PC-3 (cell line): ENCODE measurements around the gene EPB41. TPM values are rescaled to one million over a fixed set of nuclear protein-coding genes. Genes with fewer than 3 reads are reported as not detected.

ENCODE experiments used
- ATAC-seq: fragments of 200-7000 bp; cut with Tn5 transposase; 2 replicates; pipeline ENCODE4 v1.9.1; 2020; ENCODE audit warnings: mild to moderate bottlenecking, moderate library complexity
- BruUV-seq: library from RNA; stranded (reverse); fragments of 400-500 nt; replicated peaks from 2 replicates; lab custom pipeline; 2021; lab: Mats Ljungman, UMichigan
- CTCF ChIA-PET: fragments of 300-600 bp; sonication (Branson Sonifier 250); formaldehyde crosslinking; loops from one replicate; lab custom pipeline; 2022; ENCODE audit warnings: antibody characterized with exemption; lab: Charles Lee
- POLR2A ChIA-PET: fragments of 300-600 bp; sonication (Branson Sonifier 250); formaldehyde crosslinking; loops from one replicate; lab custom pipeline; 2022; ENCODE audit warnings: antibody characterized with exemption; ENCODE audit not compliant: unreplicated experiment; lab: Charles Lee
- DNase-seq: peaks from one replicate; pipeline ENCODE4 v3.0.0-alpha.2; 2015
- H2AFZ ChIP-seq: fragments of 300-600 bp; sonication (generic); 2 replicates; pipeline ENCODE4 v1.6.0; 2016; ENCODE audit warnings: antibody characterized with exemption, low read length
- H3F3A ChIP-seq: fragments of 300-600 bp; sonication (generic); one replicate; pipeline ENCODE4 v1.6.0; 2017; ENCODE audit warnings: antibody characterized with exemption, low read length, control low read depth, mild to moderate bottlenecking; ENCODE audit not compliant: unreplicated experiment
- H3K27ac ChIP-seq: fragments of 300-600 bp; sonication (generic); 2 replicates; pipeline ENCODE4 v1.5.1; 2016; ENCODE audit warnings: mild to moderate bottlenecking, low read length
- H3K27me3 ChIP-seq: fragments of 300-600 bp; sonication (generic); 2 replicates; pipeline ENCODE4 v1.6.1; 2016; ENCODE audit warnings: low read length, mixed read lengths
- H3K36me3 ChIP-seq: fragments of 300-600 bp; sonication (generic); 2 replicates; pipeline ENCODE4 v1.6.1; 2016; ENCODE audit warnings: low read depth, mixed run types, low read length, mixed read lengths
- H3K4me1 ChIP-seq: fragments of 300-600 bp; sonication (generic); 2 replicates; pipeline ENCODE4 v1.5.1; 2016; ENCODE audit warnings: low read length; ENCODE audit not compliant: insufficient read depth
- H3K4me2 ChIP-seq: fragments of 300-600 bp; sonication (generic); 2 replicates; pipeline ENCODE4 v1.6.0; 2016; ENCODE audit warnings: low read length
- H3K4me3 ChIP-seq: fragments of 300-600 bp; sonication (generic); 2 replicates; pipeline ENCODE4 v1.5.1; 2016; ENCODE audit warnings: mild to moderate bottlenecking, low read length, mixed read lengths
- H3K79me2 ChIP-seq: fragments of 300-600 bp; sonication (generic); 2 replicates; pipeline ENCODE4 v1.6.1; 2017; ENCODE audit warnings: low read length, mixed read lengths
- H3K9ac ChIP-seq: fragments of 300-600 bp; sonication (generic); 2 replicates; pipeline ENCODE4 v1.6.0; 2016; ENCODE audit warnings: mild to moderate bottlenecking, low read length
- H3K9me2 ChIP-seq: fragments of 300-600 bp; sonication (generic); replicated peaks from 2 replicates; pipeline ENCODE4 v1.6.1; 2016; ENCODE audit warnings: mixed run types, low read length, mixed read lengths
- H3K9me3 ChIP-seq: fragments of 300-600 bp; sonication (generic); 2 replicates; pipeline ENCODE4 v1.6.1; 2016; ENCODE audit warnings: low read length, mixed read lengths
- H4K20me1 ChIP-seq: fragments of 300-600 bp; sonication (generic); 2 replicates; pipeline ENCODE4 v1.6.1; 2016; ENCODE audit warnings: low read length, mixed read lengths
- CTCF ChIP-seq: fragments of 300-600 bp; sonication (generic); conservative IDR thresholded peaks from 2 replicates; pipeline ENCODE4 v1.5.1; 2017; ENCODE audit warnings: antibody characterized with exemption, low read depth, mild to moderate bottlenecking, low read length
- EZH2 ChIP-seq: fragments of 300-600 bp; sonication (generic); IDR thresholded peaks from one replicate; pipeline ENCODE4 v1.6.1; 2017; ENCODE audit warnings: antibody characterized with exemption, mild to moderate bottlenecking, low read length; ENCODE audit not compliant: unreplicated experiment
- EZH2phosphoT487 ChIP-seq: fragments of 300-600 bp; sonication (generic); IDR thresholded peaks from 2 replicates; pipeline ENCODE4 v1.6.1; 2018; ENCODE audit warnings: mild to moderate bottlenecking, antibody characterized with exemption, low read length, borderline replicate concordance
- intact Hi-C: fragments of 100-400 bp; cut with micrococcal nuclease; formaldehyde crosslinking; loops from 2 replicates; pipeline ENCODE4 v1.9.0; 2023
- total RNA-seq: library from RNA; depleted of rRNA; stranded (reverse); fragments of >200 nt; gene quantifications from 2 replicates; pipeline ENCODE4 v1.2.3, GENCODE V29; 2014

Gene EPB41
- total RNA-seq, 1 experiment from 2014 or later: 44.9 TPM

GRCh38 chr1:29156543-29157268, 242.3 kb downstream of the EPB41 start:
- no peak overlapping the region for H3K9ac ChIP-seq
- no peak overlapping the region for H3K4me2 ChIP-seq
- ChIA-PET CTCF (no interaction called here), POLR2A (no interaction called here)
- no peaks in the 10 kb centered on the region for H3K9me3 ChIP-seq
- H3K27me3 ChIP-seq: no peaks in the 10 kb centered on the region
- H2AFZ ChIP-seq: no peak overlapping the region
- intact Hi-C loops: no loop called here
- BruUV-seq: no TSS peak
- no peaks in the 10 kb centered on the region for H3K4me1 ChIP-seq
- ATAC-seq: no peak
- H3K36me3 ChIP-seq: peaks cover 78% of the 10 kb centered on the region
- no peaks in the 10 kb centered on the region for H3F3A ChIP-seq
- TF ChIP-seq EZH2phosphoT487: no peak
- no peak for TF ChIP-seq EZH2
- no peak for TF ChIP-seq CTCF
- H3K27ac ChIP-seq: no peak overlapping the region
- no peaks in the 10 kb centered on the region for H3K9me2 ChIP-seq
- DNase-seq: no peak
- peaks cover 13% of the 10 kb centered on the region for H4K20me1 ChIP-seq
- H3K79me2 ChIP-seq: peaks cover 36% of the 10 kb centered on the region
- no peak overlapping the region for H3K4me3 ChIP-seq

GRCh38 chr1:29157269-29157601, 242.9 kb downstream of the EPB41 start:
- no peak overlapping the region for H3K9ac ChIP-seq
- H3K4me1 ChIP-seq: no peaks in the 10 kb centered on the region
- peaks cover 76% of the 10 kb centered on the region for H3K36me3 ChIP-seq
- TF ChIP-seq CTCF: no peak
- TF ChIP-seq EZH2: no peak
- no peak for TF ChIP-seq EZH2phosphoT487
- DNase-seq (no peak), ATAC-seq (no peak)
- H3K4me3 ChIP-seq: no peak overlapping the region
- no peak overlapping the region for H3K4me2 ChIP-seq
- intact Hi-C loops: no loop called here
- H3K9me3 ChIP-seq: no peaks in the 10 kb centered on the region
- H3F3A ChIP-seq: no peaks in the 10 kb centered on the region
- H3K9me2 ChIP-seq: no peaks in the 10 kb centered on the region
- no peak overlapping the region for H3K27ac ChIP-seq
- POLR2A ChIA-PET: no interaction called here
- no peaks in the 10 kb centered on the region for H3K27me3 ChIP-seq
- no TSS peak for BruUV-seq
- CTCF ChIA-PET: no interaction called here
- H4K20me1 ChIP-seq: peaks cover 13% of the 10 kb centered on the region
- H3K79me2 ChIP-seq: peaks cover 37% of the 10 kb centered on the region
- H2AFZ ChIP-seq: no peak overlapping the region

- intact Hi-C loops: no loop called here
- H3K4me3 ChIP-seq: no peak overlapping the region
- peaks cover 72% of the 10 kb centered on the region for H3K36me3 ChIP-seq
- ChIA-PET POLR2A (no interaction called here), CTCF (no interaction called here)
- ATAC-seq: no peak
- H4K20me1 ChIP-seq: peaks cover 23% of the 10 kb centered on the region
- no TSS peak for BruUV-seq
- peaks cover 63% of the 10 kb centered on the region for H3K79me2 ChIP-seq
- H3K4me1 ChIP-seq: no peaks in the 10 kb centered on the region
- no peak overlapping the region for H3K27ac ChIP-seq
- H3K9me3 ChIP-seq: no peaks in the 10 kb centered on the region
- H3K9ac ChIP-seq: no peak overlapping the region
- no peak overlapping the region for H2AFZ ChIP-seq
- TF ChIP-seq CTCF (no peak), EZH2phosphoT487 (no peak), EZH2 (no peak)
- no peaks in the 10 kb centered on the region for H3K27me3 ChIP-seq
- no peaks in the 10 kb centered on the region for H3K9me2 ChIP-seq
- no peaks in the 10 kb centered on the region for H3F3A ChIP-seq
- no peak for DNase-seq
- H3K4me2 ChIP-seq: no peak overlapping the region
These were observed 245.4 kb downstream of the EPB41 start for GRCh38 chr1:29159773-29160172.
